ENCODE data around the gene PLEKHA4. TPM values are rescaled to one million over a fixed set of nuclear protein-coding genes. Genes with fewer than 3 reads are reported as not detected.

The PLEKHA4 gene, protein sequence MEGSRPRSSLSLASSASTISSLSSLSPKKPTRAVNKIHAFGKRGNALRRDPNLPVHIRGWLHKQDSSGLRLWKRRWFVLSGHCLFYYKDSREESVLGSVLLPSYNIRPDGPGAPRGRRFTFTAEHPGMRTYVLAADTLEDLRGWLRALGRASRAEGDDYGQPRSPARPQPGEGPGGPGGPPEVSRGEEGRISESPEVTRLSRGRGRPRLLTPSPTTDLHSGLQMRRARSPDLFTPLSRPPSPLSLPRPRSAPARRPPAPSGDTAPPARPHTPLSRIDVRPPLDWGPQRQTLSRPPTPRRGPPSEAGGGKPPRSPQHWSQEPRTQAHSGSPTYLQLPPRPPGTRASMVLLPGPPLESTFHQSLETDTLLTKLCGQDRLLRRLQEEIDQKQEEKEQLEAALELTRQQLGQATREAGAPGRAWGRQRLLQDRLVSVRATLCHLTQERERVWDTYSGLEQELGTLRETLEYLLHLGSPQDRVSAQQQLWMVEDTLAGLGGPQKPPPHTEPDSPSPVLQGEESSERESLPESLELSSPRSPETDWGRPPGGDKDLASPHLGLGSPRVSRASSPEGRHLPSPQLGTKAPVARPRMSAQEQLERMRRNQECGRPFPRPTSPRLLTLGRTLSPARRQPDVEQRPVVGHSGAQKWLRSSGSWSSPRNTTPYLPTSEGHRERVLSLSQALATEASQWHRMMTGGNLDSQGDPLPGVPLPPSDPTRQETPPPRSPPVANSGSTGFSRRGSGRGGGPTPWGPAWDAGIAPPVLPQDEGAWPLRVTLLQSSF
- total RNA-seq (2013; cell fraction: nucleolus; rRNA removed) = 1.8 and 2.3 TPM in 2 replicates
- total RNA-seq (2014; rRNA removed) (5.0 and 7.5 TPM in 2 replicates), total RNA-seq (2014; rRNA removed; fragmentation: Illumina TruSeq; extraction: Trizol) (3.1 and 3.3 TPM in 2 replicates), total RNA-seq (2021) (6.5 and 7.1 TPM in 2 replicates), polyA plus RNA-seq (2011; rRNA removed) (1.9 and 2.3 TPM in 2 replicates), polyA plus RNA-seq (2014; fragmentation: Illumina TruSeq; extraction: Trizol) (1.5 and 3.5 TPM in 2 replicates), polyA plus RNA-seq (2014; fragmentation: Nextera tagmentation; extraction: Ambion mirVana) (under 1 TPM in 1 of 2 experiments, not detected in 1; 0.13 TPM), polyA plus RNA-seq (2014; rRNA removed) (5.4 and 6.4 TPM in 2 replicates), polyA plus RNA-seq (2016; fragmentation: Nextera tagmentation; extraction: Ambion mirVana) (10 to 100 TPM in 1 of 2 experiments, 1 to 10 TPM in 1; 7.8 to 10.0 TPM), polyA minus RNA-seq (2011; rRNA and poly(A)+ RNA removed) (0.66 and 0.82 TPM in 2 replicates), Bru-seq, nascent RNA (percentile 30 among the genes with signal in this experiment), BruChase-seq, experiment 1, labeled RNA remaining after a 6-hour chase (percentile 28 among the genes with signal in this experiment), BruChase-seq, experiment 2, labeled RNA remaining after a 2-hour chase (percentile 25 among the genes with signal in this experiment)
- polyA plus RNA-seq (2011; ENCODE audit: low read depth) = 4.3 TPM
- 2.1 and 2.8 TPM in 2 replicates for polyA plus RNA-seq (2011; cell fraction: cytosol; rRNA removed)
- 1.7 and 3.2 TPM in 2 replicates for polyA plus RNA-seq (2011; cell fraction: nucleus; rRNA removed)
- 13.4 and 14.8 TPM in 2 replicates for polyA plus RNA-seq (2012)
- 1.4 TPM in 1 of 2 replicates, not detected in the other for polyA minus RNA-seq (2011; cell fraction: cytosol; rRNA and poly(A)+ RNA removed)
- 0.36 and 1.4 TPM in 2 replicates for polyA minus RNA-seq (2011; cell fraction: nucleus; rRNA and poly(A)+ RNA removed)
- long read RNA-seq, experiment 1 = 0 reads
- long read RNA-seq, experiment 2 = 0 reads

DNA sequence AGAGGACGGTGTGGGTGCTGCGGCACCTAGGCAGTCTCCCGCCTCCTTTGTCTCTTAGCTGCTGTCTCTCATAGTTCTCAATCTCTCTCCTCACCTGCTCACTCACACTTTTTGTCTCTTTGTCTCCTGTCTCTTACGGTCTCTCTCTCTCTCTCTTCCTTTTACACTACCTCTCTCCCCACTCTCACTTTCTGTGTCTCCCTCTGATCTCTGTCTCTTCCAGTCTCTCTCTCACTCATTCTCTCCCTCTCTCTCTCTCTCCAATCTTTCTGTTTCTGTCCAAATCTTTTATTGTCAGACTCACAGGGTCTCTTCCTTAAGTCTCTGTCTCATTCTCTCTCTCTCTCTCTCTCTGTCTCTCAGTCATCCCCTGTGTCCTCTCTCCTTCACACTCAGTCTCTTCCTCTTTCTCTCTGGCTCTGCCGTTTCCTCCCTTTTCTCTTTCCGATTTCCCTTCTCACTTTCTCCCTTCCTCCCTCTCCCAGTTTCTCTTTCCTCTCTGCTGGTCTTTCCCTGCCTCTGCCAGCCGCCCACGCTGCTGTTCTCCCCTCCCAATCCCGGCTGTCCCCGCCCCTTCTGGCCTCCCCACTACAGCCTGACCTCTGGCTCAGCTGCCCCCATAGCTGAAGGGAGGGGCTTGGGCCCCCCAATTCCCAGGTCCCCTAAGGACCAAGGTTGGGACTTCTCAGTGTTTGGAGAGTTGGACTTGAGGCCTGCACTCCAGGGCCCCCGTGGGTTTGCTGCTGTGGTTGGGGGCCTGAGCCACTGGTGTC is at the start of gene PLEKHA4:
PLEKHA4 (minus strand) TSS at position 504 of the 773 bp plus-strand sequence. CDS start 997 bp downstream, outside the sequence.
- Histone ChIP-seq H3K9ac (ENCODE audit: control insufficient read depth, insufficient read depth, low read length) (no peak within 1 kb of the TSS), H3K9me3 (replicated peaks; ENCODE audit: control insufficient read depth, insufficient read depth, low read length) (no peaks in the 10 kb centered on the region), H3K27ac (ENCODE audit: control insufficient read depth, insufficient read depth) (no peak within 1 kb of the TSS; the same call in 1 of the 2 replicates), H3K79me2 (ENCODE audit: control insufficient read depth, insufficient read depth, low read length) (peaks cover 11% of the 10 kb centered on the region), H3K4me2 (ENCODE audit: control insufficient read depth, insufficient read depth) (peak within 1 kb of the TSS; percentile 17; the same call in 1 of the 2 replicates), H3K27me3 (replicated peaks in 1 of 2; ENCODE audit: control insufficient read depth in 2 of 2, insufficient read depth in 2 of 2, low read length in 1 of 2) (no peaks in the 10 kb centered on the region), H2AFZ (ENCODE audit: control insufficient read depth, low read depth, low read length) (peak within 1 kb of the TSS; percentile 66), H3K4me1 (ENCODE audit: control insufficient read depth, insufficient read depth, low read length) (peaks cover 33% of the 10 kb centered on the region), H3K4me3 (no peak within 1 kb of the TSS), H3K36me3 (ENCODE audit: control insufficient read depth in 2 of 2, insufficient read depth in 2 of 2, low read length in 1 of 2) (no peaks in the 10 kb centered on the region), H4K20me1 (ENCODE audit: control insufficient read depth, insufficient read depth) (no peaks in the 10 kb centered on the region)
- RAD21 ChIA-PET (ENCODE audit: unreplicated experiment) = no interaction called here
- intact Hi-C loops (cut with micrococcal nuclease; ENCODE audit: unreplicated experiment) (no loop called here), in situ Hi-C loops (cut with MboI) (no loop called here)
- FAIRE-seq = peak; percentile 56
- SMC1A ChIA-PET (ENCODE audit: uncharacterized antibody, unreplicated experiment) = no interaction called here
- no peak for DNase-seq (ENCODE audit: low read depth, low spot score)
- POLR2A ChIA-PET = interaction anchor here (0.6 to 1.3 kb wide), 2 partner anchors 28 to 102 kb away, joined by 4 to 6 read pairs; no protein-coding TSS in a partner anchor
- BruUV-seq (replicated peaks) = no TSS peak
- WGBS (ENCODE audit: insufficient coverage, insufficient replicate concordance, low lambda C conversion rate, missing lambda C conversion rate) = 16% methylated on average over 11 of the region's 11 CpGs
- no peak for ATAC-seq
- CTCF ChIA-PET = interaction anchor here (0.9 to 1.2 kb wide), 2 partner anchors 26 to 27 kb away, joined by 3 read pairs; no protein-coding TSS in a partner anchor
- TF ChIP-seq NR2F1 (conservative IDR thresholded peaks at IDR 0.05) (no peak), TARDBP (IDR thresholded peaks at IDR 0.05; ENCODE audit: borderline replicate concordance) (no peak), YBX1 (IDR thresholded peaks at IDR 0.05) (peak; percentile 68; the same call in 1 of the 2 replicates), BHLHE40 (IDR thresholded peaks at IDR 0.05; ENCODE audit: borderline replicate concordance in 1 of 2, low read depth in 2 of 2, low read length in 1 of 2) (no peak), MEF2A (IDR thresholded peaks at IDR 0.05; ENCODE audit: insufficient read depth, low read depth, low read length) (no peak), SREBF1 (IDR thresholded peaks at IDR 0.05; ENCODE audit: low read length) (no peak), BCL11A (IDR thresholded peaks at IDR 0.05; ENCODE audit: low read depth, low read length) (no peak), DPF2 (IDR thresholded peaks at IDR 0.05) (no peak), ZNF622 (IDR thresholded peaks at IDR 0.05) (no peak), HDAC6 (IDR thresholded peaks at IDR 0.05; ENCODE audit: unreplicated experiment) (no peak), IKZF2 (IDR thresholded peaks at IDR 0.05) (peak; percentile 53 to 58; a peak in 3 of 4 replicates), HDGF (IDR thresholded peaks at IDR 0.05) (peak; percentile 29; the same call in 1 of the 2 replicates)
- TF ChIP-seq, protein P1, sequence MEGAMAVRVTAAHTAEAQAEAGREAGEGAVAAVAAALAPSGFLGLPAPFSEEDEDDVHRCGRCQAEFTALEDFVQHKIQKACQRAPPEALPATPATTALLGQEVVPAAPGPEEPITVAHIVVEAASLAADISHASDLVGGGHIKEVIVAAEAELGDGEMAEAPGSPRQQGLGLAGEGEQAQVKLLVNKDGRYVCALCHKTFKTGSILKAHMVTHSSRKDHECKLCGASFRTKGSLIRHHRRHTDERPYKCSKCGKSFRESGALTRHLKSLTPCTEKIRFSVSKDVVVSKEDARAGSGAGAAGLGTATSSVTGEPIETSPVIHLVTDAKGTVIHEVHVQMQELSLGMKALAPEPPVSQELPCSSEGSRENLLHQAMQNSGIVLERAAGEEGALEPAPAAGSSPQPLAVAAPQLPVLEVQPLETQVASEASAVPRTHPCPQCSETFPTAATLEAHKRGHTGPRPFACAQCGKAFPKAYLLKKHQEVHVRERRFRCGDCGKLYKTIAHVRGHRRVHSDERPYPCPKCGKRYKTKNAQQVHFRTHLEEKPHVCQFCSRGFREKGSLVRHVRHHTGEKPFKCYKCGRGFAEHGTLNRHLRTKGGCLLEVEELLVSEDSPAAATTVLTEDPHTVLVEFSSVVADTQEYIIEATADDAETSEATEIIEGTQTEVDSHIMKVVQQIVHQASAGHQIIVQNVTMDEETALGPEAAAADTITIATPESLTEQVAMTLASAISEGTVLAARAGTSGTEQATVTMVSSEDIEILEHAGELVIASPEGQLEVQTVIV (IDR thresholded peaks at IDR 0.05; ENCODE audit: borderline replicate concordance, partially characterized antibody) = peak; percentile 21
- TF ChIP-seq, protein P2, sequence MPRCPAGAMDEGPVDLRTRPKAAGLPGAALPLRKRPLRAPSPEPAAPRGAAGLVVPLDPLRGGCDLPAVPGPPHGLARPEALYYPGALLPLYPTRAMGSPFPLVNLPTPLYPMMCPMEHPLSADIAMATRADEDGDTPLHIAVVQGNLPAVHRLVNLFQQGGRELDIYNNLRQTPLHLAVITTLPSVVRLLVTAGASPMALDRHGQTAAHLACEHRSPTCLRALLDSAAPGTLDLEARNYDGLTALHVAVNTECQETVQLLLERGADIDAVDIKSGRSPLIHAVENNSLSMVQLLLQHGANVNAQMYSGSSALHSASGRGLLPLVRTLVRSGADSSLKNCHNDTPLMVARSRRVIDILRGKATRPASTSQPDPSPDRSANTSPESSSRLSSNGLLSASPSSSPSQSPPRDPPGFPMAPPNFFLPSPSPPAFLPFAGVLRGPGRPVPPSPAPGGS (IDR thresholded peaks at IDR 0.05; ENCODE audit: borderline replicate concordance, insufficient read depth, low read depth, low read length, poor library complexity, severe bottlenecking) = no peak
